K562 (cell line): Measurements from ENCODE around the gene BTBD17. TPM values are rescaled to one million over a fixed set of nuclear protein-coding genes. Genes with fewer than 3 reads are reported as not detected.

ENCODE experiments used
- MEF2D ChIP-seq: conservative IDR thresholded peaks from 2 replicates; pipeline ENCODE4 v1.6.1; 2016; ENCODE audit warnings: low read depth, missing genetic modification characterization, missing compliant biosample characterization
- MEIS2 ChIP-seq: fragments of 450-650 bp; IDR thresholded peaks from 2 replicates; pipeline ENCODE4 v1.6.1; 2014; ENCODE audit warnings: mild to moderate bottlenecking; ENCODE audit not compliant: partially characterized antibody
- MYBL2 ChIP-seq, 2 experiments: fragments of 450-650 bp in 1 of 2; sonication (generic) in 1 of 2; formaldehyde crosslinking in 1 of 2; IDR thresholded peaks; 2 replicates each; pipeline versions ENCODE4 v1.6.1 to v1.8.1; 2017 to 2022; ENCODE audit warnings: borderline replicate concordance in 1 of 2, inconsistent platforms in 1 of 2, low read depth in 1 of 2, mild to moderate bottlenecking in 1 of 2, missing genetic modification reagents in 1 of 2, moderate library complexity in 1 of 2
- PRPF4 ChIP-seq: fragments of 200-400 bp; formaldehyde crosslinking; IDR thresholded peaks from one replicate; pipeline ENCODE4 v1.6.1; 2017; ENCODE audit warnings: low read length, low read depth, mild to moderate bottlenecking; ENCODE audit not compliant: insufficient read depth, poor library complexity, severe bottlenecking
- SIX5 ChIP-seq, 2 experiments: IDR thresholded peaks; 2 replicates each; pipeline ENCODE4 v1.6.1; 2011; ENCODE audit warnings: low read length in 2 of 2, borderline replicate concordance in 1 of 2, low read depth in 1 of 2, mild to moderate bottlenecking in 1 of 2, moderate library complexity in 1 of 2; ENCODE audit not compliant: insufficient read depth in 1 of 2
- USF2 ChIP-seq: sonication (generic); formaldehyde crosslinking; IDR thresholded peaks from 2 replicates; pipeline ENCODE4 v1.5.0; 2020; ENCODE audit warnings: missing genetic modification reagents
- ZMIZ1 ChIP-seq, 2 experiments: fragments of 150-350 bp in 1 of 2; IDR thresholded peaks; 2 replicates each; pipeline ENCODE4 v1.6.1; 2012 to 2016; ENCODE audit warnings: low read depth in 2 of 2, low read length in 2 of 2, mild to moderate bottlenecking in 1 of 2, moderate library complexity in 1 of 2
- ZNF3 ChIP-seq: fragments of 250-450 bp; sonication (Bioruptor Pico); IDR thresholded peaks from 2 replicates; pipeline ENCODE4 v1.5.0; 2021; ENCODE audit warnings: mild to moderate bottlenecking, moderate library complexity
- ZNF609 ChIP-seq: sonication (generic); formaldehyde crosslinking; IDR thresholded peaks from 2 replicates; pipeline ENCODE4 v1.8.1; 2023; ENCODE audit warnings: missing genetic modification reagents, mild to moderate bottlenecking, borderline replicate concordance
- polyA plus RNA-seq, 8 experiments: library from polyadenylated mRNA; depleted of rRNA in 4 of 8; stranded (reverse) in 5 of 8; unstranded in 3 of 8; fragments of >200 nt; fragmentation: Nextera tagmentation in 2 of 8; fragmentation: Illumina TruSeq in 1 of 8; extraction: Ambion mirVana in 2 of 8; extraction: Trizol in 1 of 8; gene quantifications; 2 replicates each; pipeline versions ENCODE4 v1.2.1 to v1.2.3, GENCODE V29; 2011 to 2014; ENCODE audit warnings: inconsistent platforms in 1 of 8, missing spikeins in 1 of 8
- total RNA-seq, 7 experiments: library from RNA; depleted of rRNA in 6 of 7; stranded (reverse); fragments of >200 nt in 6 of 7; fragmentation: Illumina TruSeq in 2 of 7; extraction: Trizol in 2 of 7; gene quantifications; 2 replicates each; pipeline versions ENCODE4 v1.2.1 to v1.2.3, GENCODE V29; 2011 to 2021; ENCODE audit warnings: low replicate concordance in 1 of 7

BTBD17 gene
- total and polyA plus RNA-seq, 9 of the 15 experiments (the other 6 are each of a cell fraction or from before 2014, with no cell fraction given), result not detected

GRCh38 chr17:74392848-74393247 lies 31.2 kb upstream of the BTBD17 start (continued):
- TF ChIP-seq PRPF4 (no peak), ZNF3 (CRISPR knock-in tag) (no peak), MEF2D (no peak), SIX5 (IDR thresholded peaks at IDR 0.05; ENCODE audit: borderline replicate concordance in 1 of 2, insufficient read depth in 1 of 2, low read depth in 1 of 2, low read length in 2 of 2) (peak; percentile 56 to 64; a peak in 3 of 4 replicates), MEIS2 (no peak), USF2 (CRISPR knock-in tag) (peak; percentile 91), ZMIZ1 (IDR thresholded peaks at IDR 0.05; ENCODE audit: low read depth in 2 of 2, low read length in 2 of 2) (no peak), MYBL2 (IDR thresholded peaks at IDR 0.05; ENCODE audit: low read depth) (no peak), MYBL2 (CRISPR knock-in tag; IDR thresholded peaks at IDR 0.05; ENCODE audit: borderline replicate concordance) (no peak), ZNF609 (CRISPR knock-in tag) (no peak)
- TF ChIP-seq, all 486 proteins: peak for 8
